Fibroblast of lung (primary cell): ENCODE results near the gene CSAG2.
"Not testable (repeated sequence)": the region's sequence is repeated elsewhere in the genome, so short reads cannot be mapped to it uniquely, and the experiment has no call there.

ENCODE experiments used
- CTCF ChIP-seq, 2 donors: IDR thresholded peaks in 1 of 2; conservative IDR thresholded peaks in 1 of 2; 1 replicate in 1 of 2; 2 replicates in 1 of 2; pipeline ENCODE4 v1.5.1; 2011 to 2012; ENCODE audit warnings: low read length in 2 of 2, control low read depth in 1 of 2, inconsistent platforms in 1 of 2, low read depth in 1 of 2, mild to moderate bottlenecking in 1 of 2
- EZH2 ChIP-seq: IDR thresholded peaks from 2 replicates; pipeline ENCODE4 v1.5.1; 2012; ENCODE audit warnings: low read length, control low read depth, mild to moderate bottlenecking; ENCODE audit errors: missing control alignments

GRCh38 chrX:152706500-152706899 is 2.6 kb downstream of the CSAG2 start:
- TF ChIP-seq EZH2; CTCF (conservative IDR thresholded peaks at IDR 0.05 in 1 of 2, IDR thresholded peaks at IDR 0.05 in 1 of 2; ENCODE audit: low read depth in 1 of 2, low read length in 2 of 2): not testable (repeated sequence)
